Neural cell (in vitro differentiated cells): ENCODE data around the gene PSEN1. TPM values are rescaled to one million over a fixed set of nuclear protein-coding genes. Genes with fewer than 3 reads are reported as not detected.

Experiments
- H2AFZ ChIP-seq: fragments of 200-600, 300-800 bp; sonication (generic), shearing (Covaris generic); 2 replicates; pipeline ENCODE4 v1.6.0; 2014; ENCODE audit warnings: low read depth, mild to moderate bottlenecking, antibody characterized with exemption, low read length, moderate library complexity
- H3F3A ChIP-seq: fragments of 200-600 bp; shearing (Covaris generic); 2 replicates; pipeline ENCODE4 v1.6.1; 2016; ENCODE audit warnings: mild to moderate bottlenecking, moderate library complexity, mixed read lengths, antibody characterized with exemption, low read length; ENCODE audit not compliant: insufficient read depth, poor library complexity, severe bottlenecking
- H3K27ac ChIP-seq: fragments of 200-600, 300-800 bp; sonication (generic), shearing (Covaris generic); 2 replicates; pipeline ENCODE4 v1.5.1; 2014; ENCODE audit warnings: mild to moderate bottlenecking, low read length, moderate library complexity
- H3K27me3 ChIP-seq: fragments of 300-800, 200-600 bp; sonication (generic), shearing (Covaris generic); 2 replicates; pipeline ENCODE4 v1.6.0; 2014; ENCODE audit warnings: mild to moderate bottlenecking, low read depth, low read length, moderate library complexity; ENCODE audit not compliant: insufficient read depth
- H3K36me3 ChIP-seq: fragments of 300-800, 200-600 bp; sonication (generic), shearing (Covaris generic); 2 replicates; pipeline ENCODE4 v1.5.1; 2014; ENCODE audit warnings: mild to moderate bottlenecking, antibody characterized with exemption, low read length, moderate library complexity; ENCODE audit not compliant: insufficient read depth
- H3K4me2 ChIP-seq: fragments of 300-800, 200-600 bp; sonication (generic), shearing (Covaris generic); 2 replicates; pipeline ENCODE4 v1.6.0; 2014; ENCODE audit warnings: mild to moderate bottlenecking, low read length
- H3K4me3 ChIP-seq: fragments of 300-800, 200-600 bp; sonication (generic), shearing (Covaris generic); 2 replicates; pipeline ENCODE4 v1.5.1; 2014; ENCODE audit warnings: mild to moderate bottlenecking, low read length, moderate library complexity
- H3K79me2 ChIP-seq: fragments of 200-600 bp; shearing (Covaris generic); replicated peaks from 2 replicates; pipeline ENCODE4 v1.6.0; 2014; ENCODE audit warnings: mild to moderate bottlenecking, low read length, moderate library complexity; ENCODE audit not compliant: insufficient read depth
- H3K9ac ChIP-seq: fragments of 300-800, 200-600 bp; sonication (generic), shearing (Covaris generic); 2 replicates; pipeline ENCODE4 v1.6.1; 2016; ENCODE audit warnings: mild to moderate bottlenecking, low read length, mixed read lengths
- H3K9me2 ChIP-seq: fragments of 200-600 bp; shearing (Covaris generic); 2 replicates; pipeline ENCODE4 v1.6.1; 2016; ENCODE audit warnings: mild to moderate bottlenecking, low read length, mixed read lengths; ENCODE audit not compliant: insufficient read depth
- H3K9me3 ChIP-seq: fragments of 200-600, 300-800 bp; sonication (generic), shearing (Covaris generic); 2 replicates; pipeline ENCODE4 v1.6.1; 2016; ENCODE audit warnings: mild to moderate bottlenecking, mixed run types, low read length, moderate library complexity, mixed read lengths
- H4K20me1 ChIP-seq: fragments of 200-600 bp; shearing (Covaris generic); 2 replicates; pipeline ENCODE4 v1.6.1; 2016; ENCODE audit warnings: mild to moderate bottlenecking, mixed run types; ENCODE audit not compliant: insufficient read depth
- EP300 ChIP-seq: fragments of 450-650 bp; conservative IDR thresholded peaks from 2 replicates; pipeline ENCODE4 v1.6.1; 2014; ENCODE audit warnings: antibody characterized with exemption, mild to moderate bottlenecking, moderate library complexity; ENCODE audit not compliant: poor library complexity, severe bottlenecking
- EZH2 ChIP-seq: fragments of 200-600, 300-800 bp; shearing (Covaris generic), sonication (generic); IDR thresholded peaks from 2 replicates; pipeline ENCODE4 v1.6.1; 2014; ENCODE audit warnings: antibody characterized with exemption, low read length, borderline replicate concordance, mild to moderate bottlenecking; ENCODE audit not compliant: insufficient read depth, poor library complexity, severe bottlenecking
- MXI1 ChIP-seq: fragments of 450-650 bp; conservative IDR thresholded peaks from 2 replicates; pipeline ENCODE4 v1.6.1; 2014; ENCODE audit warnings: antibody characterized with exemption, mild to moderate bottlenecking; ENCODE audit not compliant: poor library complexity, severe bottlenecking
- POLR2AphosphoS5 ChIP-seq: IDR thresholded peaks from 2 replicates; pipeline ENCODE4 v1.6.1; 2012
- RAD21 ChIP-seq: fragments of 450-650 bp; conservative IDR thresholded peaks from 2 replicates; pipeline ENCODE4 v1.6.1; 2014; ENCODE audit warnings: antibody characterized with exemption, mild to moderate bottlenecking, moderate library complexity
- REST ChIP-seq: IDR thresholded peaks from 2 replicates; pipeline ENCODE4 v1.6.1; 2012; ENCODE audit warnings: borderline replicate concordance
- SMC3 ChIP-seq: fragments of 450-650 bp; conservative IDR thresholded peaks from 2 replicates; pipeline ENCODE4 v1.6.1; 2014; ENCODE audit warnings: antibody characterized with exemption, mild to moderate bottlenecking, moderate library complexity; ENCODE audit not compliant: poor library complexity
- TAF1 ChIP-seq: IDR thresholded peaks from 2 replicates; pipeline ENCODE4 v1.6.1; 2012; ENCODE audit warnings: low read depth
- polyA plus RNA-seq: library from polyadenylated mRNA; depleted of rRNA; stranded (reverse); fragments of >200 nt; gene quantifications from 2 replicates; pipeline ENCODE4 v1.2.3, GENCODE V29; 2014
- TF ChIP-seq, protein P1 (sequence below): fragments of 450-650 bp; IDR thresholded peaks from 2 replicates; pipeline ENCODE4 v1.5.1; 2014; ENCODE audit warnings: antibody characterized with exemption, mild to moderate bottlenecking, moderate library complexity; ENCODE audit not compliant: poor library complexity, severe bottlenecking

The PSEN1 gene
- polyA plus RNA-seq, 1 donor from 2014 or later = 40.3 TPM

- Histone ChIP-seq H3K9ac (no peak overlapping the region), H3K9me3 (no peaks in the 10 kb centered on the region), H3K36me3 (no peaks in the 10 kb centered on the region), H4K20me1 (no peaks in the 10 kb centered on the region), H3K79me2 (peaks cover 64% of the 10 kb centered on the region), H3K4me2 (no peak overlapping the region), H3K27me3 (no peaks in the 10 kb centered on the region), H2AFZ (no peak overlapping the region), H3K9me2 (no peaks in the 10 kb centered on the region), H3K4me3 (no peak overlapping the region), H3F3A (no peaks in the 10 kb centered on the region), H3K27ac (no peak overlapping the region)
- TF ChIP-seq SMC3 = no peak
- TF ChIP-seq POLR2AphosphoS5 = no peak
- no peak for TF ChIP-seq MXI1
- TF ChIP-seq RAD21 = no peak
- no peak for TF ChIP-seq EP300
- TF ChIP-seq REST = no peak
- TF ChIP-seq TAF1 = no peak
- no peak for TF ChIP-seq EZH2
- TF ChIP-seq, protein P1, sequence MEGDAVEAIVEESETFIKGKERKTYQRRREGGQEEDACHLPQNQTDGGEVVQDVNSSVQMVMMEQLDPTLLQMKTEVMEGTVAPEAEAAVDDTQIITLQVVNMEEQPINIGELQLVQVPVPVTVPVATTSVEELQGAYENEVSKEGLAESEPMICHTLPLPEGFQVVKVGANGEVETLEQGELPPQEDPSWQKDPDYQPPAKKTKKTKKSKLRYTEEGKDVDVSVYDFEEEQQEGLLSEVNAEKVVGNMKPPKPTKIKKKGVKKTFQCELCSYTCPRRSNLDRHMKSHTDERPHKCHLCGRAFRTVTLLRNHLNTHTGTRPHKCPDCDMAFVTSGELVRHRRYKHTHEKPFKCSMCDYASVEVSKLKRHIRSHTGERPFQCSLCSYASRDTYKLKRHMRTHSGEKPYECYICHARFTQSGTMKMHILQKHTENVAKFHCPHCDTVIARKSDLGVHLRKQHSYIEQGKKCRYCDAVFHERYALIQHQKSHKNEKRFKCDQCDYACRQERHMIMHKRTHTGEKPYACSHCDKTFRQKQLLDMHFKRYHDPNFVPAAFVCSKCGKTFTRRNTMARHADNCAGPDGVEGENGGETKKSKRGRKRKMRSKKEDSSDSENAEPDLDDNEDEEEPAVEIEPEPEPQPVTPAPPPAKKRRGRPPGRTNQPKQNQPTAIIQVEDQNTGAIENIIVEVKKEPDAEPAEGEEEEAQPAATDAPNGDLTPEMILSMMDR = no peak
Observed at GRCh38 chr14:73140811-73141323, 4.6 kb downstream of the PSEN1 start.

GRCh38 chr14:73142216-73142615, 5.9 kb downstream of the PSEN1 start:
- H3K9me3 ChIP-seq = no peaks in the 10 kb centered on the region
- H2AFZ ChIP-seq = no peak overlapping the region
- H3K9me2 ChIP-seq = no peaks in the 10 kb centered on the region
- no peaks in the 10 kb centered on the region for H4K20me1 ChIP-seq
- H3F3A ChIP-seq = no peaks in the 10 kb centered on the region
- H3K27me3 ChIP-seq = no peaks in the 10 kb centered on the region
- H3K36me3 ChIP-seq = no peaks in the 10 kb centered on the region
- no peak overlapping the region for H3K27ac ChIP-seq
- H3K79me2 ChIP-seq = peaks cover 68% of the 10 kb centered on the region
- no peak overlapping the region for H3K9ac ChIP-seq
- no peak overlapping the region for H3K4me3 ChIP-seq
- no peak overlapping the region for H3K4me2 ChIP-seq
- TF ChIP-seq RAD21 = no peak
- TF ChIP-seq MXI1 = no peak
- TF ChIP-seq POLR2AphosphoS5 = no peak
- TF ChIP-seq REST = no peak
- TF ChIP-seq EP300 = no peak
- TF ChIP-seq TAF1 = no peak
- no peak for TF ChIP-seq SMC3
- TF ChIP-seq EZH2 = no peak
- TF ChIP-seq, protein P1 = no peak
